ENCODE data around the gene POU2F1.
A peak's percentile ranks its signal among the peaks of the same experiment; 100 is the strongest.

Gene POU2F1

DNA sequence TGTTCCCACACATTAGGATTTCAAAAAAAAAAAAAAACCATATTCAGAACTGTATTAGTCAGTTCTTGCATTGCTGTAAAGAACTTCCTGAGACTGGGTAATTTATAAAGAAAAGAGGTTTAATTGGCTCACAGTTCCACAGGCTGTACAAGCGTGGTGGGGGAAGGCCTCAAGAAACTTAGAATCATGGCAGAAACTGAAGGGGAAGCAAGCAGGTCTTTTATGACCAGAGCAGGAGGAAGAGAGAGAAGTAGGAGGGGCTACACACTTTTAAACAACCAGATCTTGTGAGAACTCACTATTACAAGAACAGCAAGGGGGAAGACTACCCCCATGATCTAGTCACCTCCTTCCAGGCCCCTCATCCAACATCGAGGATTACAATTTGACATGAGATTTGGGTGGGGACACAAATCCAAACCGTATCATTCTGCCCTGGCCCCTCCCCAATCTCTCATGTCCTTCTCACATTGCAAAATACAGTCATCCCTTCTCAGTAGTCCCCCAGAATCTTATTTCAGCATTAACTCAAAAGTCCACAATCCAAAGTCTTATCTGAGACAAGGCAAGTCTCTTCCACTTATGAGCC is 51.8 kb downstream of the POU2F1 start:
- DNase-seq: no peak

DNA sequence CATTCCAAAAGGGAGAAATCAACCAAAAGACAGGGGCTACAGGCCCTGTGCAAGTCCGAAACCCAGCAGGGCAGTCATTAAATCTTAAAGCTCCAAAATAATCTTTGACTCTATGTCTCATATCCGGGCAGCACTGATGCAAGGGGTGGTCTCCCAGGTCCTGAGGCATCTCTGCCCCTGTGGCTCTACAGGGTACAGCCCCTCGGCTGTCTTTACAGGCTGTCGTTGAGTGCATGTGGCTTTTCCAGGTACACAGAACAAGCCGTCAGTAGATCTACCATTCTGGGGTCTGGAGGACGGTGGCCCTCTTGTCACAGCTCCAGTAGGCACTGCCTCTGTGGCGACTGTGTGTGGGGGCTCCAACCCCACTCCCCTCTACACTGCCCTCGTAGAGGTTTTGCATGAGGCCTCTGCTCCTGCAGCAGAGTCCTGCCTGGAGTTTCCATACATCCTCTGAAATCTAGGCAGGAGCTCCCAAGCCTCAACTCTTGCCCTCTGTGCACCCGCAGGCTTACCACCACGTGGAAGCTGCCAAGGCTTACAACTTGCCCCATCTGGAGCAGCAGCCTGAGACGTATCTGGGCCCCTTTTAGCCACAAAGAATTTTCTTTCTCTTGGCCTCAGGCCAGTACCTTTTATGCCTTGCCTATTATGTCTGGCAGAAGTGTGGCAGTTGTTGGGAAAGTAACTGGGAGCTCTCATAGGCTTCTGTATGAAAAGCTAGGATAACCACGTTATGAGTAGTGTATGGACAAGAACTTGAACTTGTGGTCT is 52.5 kb downstream of the POU2F1 start:
- DNase-seq: peak; percentile 46

DNA sequence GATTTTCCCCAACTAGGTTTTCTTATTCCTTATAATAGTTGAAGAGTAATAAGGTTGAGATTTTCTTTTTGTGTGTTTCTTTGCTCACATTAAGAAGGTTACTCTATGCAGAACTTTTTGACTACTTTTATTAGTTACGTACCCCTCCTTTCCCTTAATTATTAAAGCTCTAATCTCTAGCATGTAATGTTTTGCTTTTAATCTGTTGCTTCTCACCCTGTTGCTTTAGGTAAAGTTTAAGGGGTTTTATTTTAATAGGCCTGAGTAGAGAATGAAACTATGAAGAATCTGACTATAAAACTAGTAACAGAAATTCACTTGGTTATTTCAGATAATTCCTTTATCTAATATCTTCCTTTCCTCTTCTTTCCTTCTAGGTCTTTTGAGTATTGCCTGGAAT is 53.4 kb downstream of the POU2F1 start:
- no peak for DNase-seq

DNA sequence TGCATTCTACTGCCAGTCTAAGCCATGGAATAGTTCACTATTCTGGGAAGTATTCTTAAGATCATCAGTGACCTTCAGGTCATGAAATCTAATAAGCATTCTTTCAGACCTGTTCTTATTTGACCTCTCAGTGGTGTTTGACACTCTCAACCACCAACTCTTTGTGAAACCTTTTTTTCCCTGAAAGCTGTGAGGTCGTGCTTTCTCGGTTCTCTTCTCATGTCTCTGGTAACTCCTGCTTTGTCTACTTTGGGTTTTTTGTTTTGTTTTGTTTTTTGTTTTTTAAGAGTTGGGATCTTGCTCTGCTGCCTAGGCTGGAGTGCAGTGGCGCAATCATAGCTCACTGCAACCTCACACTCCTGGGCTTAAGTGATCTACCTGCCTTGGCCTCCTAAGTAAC is 56.3 kb downstream of the POU2F1 start:
- DNase-seq: no peak

DNA sequence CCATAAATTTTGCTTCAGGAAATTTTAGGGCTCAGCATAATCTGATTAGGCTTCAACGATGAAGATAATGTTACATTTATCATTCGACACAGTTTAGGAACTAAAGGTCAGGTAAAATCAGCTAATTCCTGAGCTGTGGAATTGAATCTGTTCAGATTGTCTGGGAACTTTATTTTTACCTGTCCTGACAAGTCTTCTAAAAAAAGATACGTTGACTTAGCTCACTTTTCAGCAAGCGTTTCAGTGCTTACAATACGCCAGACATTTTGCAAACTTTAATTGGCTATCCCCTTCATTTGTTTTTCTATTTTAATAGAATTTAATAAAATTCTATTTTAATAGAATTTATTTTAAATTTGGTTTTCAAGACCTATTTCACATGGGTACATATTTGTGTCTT is 57.8 kb downstream of the POU2F1 start:
- DNase-seq: no peak

DNA sequence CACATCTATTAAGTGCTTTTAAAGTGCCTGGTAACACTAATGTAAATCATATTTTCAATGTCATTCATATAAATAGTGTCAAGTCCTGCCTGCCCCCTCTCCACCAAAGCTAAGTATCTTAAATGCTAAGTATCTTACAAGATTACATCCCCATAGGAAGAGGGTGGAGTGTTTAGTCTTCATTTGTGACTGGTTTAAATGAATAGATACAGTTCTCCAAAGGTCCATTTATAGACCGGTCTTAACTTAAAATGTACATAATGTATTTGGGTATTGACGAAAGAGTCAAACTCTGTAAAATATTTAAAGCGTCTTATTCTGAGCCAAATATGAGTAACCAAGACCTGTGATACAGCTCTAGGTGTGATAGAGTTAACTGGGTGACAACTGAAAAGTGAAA is 60.2 kb downstream of the POU2F1 start:
- DNase-seq: no peak

DNA sequence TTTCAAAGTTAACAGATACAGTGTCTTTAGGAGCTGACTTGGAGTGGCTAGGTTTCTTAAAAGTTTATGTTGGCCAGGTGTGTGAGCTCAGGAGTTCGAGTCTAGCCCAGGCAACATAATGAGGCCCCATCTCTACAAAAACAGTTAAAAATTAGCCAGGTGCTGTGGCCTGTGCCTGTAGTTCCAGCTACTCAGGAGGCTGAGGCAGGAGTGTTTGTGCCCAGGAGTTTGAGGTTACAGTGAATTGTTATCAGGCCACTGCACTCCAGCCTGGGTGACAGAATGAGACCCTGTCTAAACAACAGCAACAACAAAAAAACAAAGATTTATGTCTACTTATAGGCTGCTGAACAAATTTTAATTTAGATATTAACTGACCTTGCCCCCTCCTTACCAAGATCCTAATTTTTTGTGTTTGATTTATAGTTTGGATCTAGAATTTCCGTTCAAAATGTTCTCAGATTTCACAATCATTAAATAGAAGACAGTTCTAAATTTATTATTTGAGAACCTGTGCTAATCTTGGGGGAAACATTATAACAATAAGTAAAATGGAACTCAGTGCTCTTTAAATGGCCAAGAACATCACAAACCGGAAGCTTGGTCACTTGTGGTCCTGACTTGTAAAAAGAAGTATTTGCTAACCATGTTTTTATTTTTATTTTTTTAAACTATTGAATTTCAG is 67.8 kb downstream of the POU2F1 start:
- no peak for DNase-seq

DNA sequence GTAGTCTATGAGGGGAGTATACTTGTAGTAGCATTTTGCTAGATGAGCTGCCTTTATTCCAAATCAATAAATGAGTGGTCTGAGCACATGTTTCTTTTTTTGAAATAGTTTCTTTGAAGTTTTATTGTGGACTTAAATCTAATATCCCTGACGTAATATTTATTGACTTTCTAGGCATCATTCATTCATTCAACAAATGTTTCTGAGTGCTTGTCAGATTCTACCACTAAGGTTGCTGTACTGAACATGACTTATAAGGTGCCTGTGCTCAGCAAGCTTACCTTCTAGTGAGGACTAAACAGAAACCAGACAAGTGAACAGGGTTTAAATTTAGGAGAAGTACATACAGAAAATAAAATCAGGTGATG is 68.4 kb downstream of the POU2F1 start:
- DNase-seq: no peak

DNA sequence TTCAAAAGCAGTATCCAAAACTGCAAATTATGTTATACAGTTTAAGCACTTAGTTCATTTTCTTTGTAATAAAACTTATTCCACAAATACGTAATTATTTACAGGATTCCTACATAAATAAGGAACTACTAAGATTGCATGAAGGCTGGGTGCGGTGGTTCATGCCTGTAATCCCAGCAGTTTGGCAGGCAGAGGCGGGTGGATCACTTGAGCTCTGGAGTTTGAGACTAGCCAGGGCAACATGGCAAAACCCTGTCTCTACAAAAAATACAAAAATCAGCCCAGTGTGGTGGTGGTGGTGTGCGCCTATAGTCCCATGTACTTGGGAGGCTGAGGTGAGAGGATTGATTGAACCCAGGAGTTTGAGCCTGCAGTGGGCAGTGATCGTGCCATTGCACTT is 69.3 kb downstream of the POU2F1 start:
- no peak for DNase-seq

DNA sequence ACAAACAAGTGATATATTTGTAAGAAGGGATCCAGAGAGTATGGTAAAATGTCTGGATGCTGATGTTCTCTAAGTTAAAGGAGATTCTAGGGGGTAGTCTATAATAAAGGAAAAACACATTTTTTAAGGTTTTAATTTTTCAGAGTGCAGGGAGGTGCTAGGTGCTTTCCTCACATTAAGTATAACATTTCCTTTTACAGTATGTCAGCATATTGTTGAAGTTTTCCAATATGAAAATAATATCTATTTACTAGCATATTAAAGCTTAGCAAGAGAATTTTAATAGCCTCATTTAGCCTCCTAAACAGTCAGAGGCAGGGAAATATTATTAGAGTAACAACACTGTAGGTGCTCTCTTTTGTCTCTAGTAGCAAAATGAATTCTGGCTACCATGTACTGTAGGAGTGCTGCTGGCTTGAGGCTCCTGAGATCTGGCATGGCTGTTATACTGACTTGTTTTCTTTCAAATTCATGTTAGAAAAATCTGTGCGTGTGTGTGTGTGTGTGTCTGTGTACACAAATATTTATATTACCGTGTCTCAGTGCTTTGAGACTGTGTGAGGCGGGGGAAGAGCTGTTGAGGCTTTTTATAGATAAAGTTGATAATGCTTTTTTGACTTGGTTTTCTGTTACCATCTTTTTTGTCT is 71.0 kb downstream of the POU2F1 start:
- no peak for DNase-seq

DNA sequence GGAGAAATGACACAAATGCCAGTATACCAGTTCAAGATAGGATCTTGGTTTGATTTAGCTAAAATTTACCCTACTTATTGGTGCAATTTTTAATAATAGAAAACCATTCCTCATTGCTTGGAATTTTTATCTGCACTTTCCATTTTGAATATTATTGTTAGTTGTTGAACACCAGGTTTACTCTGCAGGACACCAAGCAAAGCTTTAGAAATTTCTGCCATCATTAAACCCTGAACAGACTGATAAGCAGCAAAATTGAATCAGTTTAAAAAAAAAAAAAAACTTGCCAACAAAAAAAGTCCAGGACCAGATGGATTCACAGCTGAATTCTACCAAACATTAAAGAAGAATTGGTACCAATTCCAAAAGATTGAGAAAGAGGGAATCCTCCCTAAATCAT is 71.5 kb downstream of the POU2F1 start:
- no peak for DNase-seq

DNA sequence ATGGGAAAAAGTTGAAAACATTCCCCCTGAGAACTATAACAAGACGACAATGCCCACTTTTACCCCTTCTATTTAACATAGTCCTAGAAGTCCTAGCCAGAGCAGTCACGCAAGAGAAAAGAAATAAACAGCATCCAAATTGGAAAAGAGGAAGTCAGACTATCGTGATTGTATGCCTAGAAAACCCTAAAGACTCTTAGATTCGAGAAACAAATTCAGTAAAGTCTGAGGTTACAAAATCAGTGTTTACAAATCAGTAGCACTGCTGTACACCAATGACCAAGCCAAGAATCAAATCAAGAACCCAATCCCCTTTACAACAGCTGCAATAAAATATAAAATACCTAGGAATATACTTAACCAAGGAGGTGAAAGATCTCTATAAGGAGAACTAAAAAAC is 72.4 kb downstream of the POU2F1 start:
- no peak for DNase-seq

DNA sequence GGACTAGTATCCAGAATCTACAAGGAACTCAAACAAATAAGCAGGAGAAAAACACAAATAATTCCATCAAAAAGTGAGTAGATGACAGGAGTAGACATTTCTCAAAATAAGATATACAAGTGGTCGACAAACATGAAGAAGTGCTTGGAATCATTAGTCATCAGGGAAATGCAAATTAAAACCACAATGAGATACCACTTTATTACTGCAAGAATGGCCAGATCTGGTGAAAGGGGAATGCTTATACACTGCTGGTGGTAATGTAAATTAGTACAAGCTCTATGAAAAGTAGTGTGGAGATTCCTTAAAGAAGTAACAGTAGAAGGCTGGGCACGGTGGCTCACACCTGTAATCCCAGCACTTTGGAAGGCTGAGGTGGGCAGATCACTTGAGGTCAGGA is 73.8 kb downstream of the POU2F1 start:
- peak; percentile 39 for DNase-seq

DNA sequence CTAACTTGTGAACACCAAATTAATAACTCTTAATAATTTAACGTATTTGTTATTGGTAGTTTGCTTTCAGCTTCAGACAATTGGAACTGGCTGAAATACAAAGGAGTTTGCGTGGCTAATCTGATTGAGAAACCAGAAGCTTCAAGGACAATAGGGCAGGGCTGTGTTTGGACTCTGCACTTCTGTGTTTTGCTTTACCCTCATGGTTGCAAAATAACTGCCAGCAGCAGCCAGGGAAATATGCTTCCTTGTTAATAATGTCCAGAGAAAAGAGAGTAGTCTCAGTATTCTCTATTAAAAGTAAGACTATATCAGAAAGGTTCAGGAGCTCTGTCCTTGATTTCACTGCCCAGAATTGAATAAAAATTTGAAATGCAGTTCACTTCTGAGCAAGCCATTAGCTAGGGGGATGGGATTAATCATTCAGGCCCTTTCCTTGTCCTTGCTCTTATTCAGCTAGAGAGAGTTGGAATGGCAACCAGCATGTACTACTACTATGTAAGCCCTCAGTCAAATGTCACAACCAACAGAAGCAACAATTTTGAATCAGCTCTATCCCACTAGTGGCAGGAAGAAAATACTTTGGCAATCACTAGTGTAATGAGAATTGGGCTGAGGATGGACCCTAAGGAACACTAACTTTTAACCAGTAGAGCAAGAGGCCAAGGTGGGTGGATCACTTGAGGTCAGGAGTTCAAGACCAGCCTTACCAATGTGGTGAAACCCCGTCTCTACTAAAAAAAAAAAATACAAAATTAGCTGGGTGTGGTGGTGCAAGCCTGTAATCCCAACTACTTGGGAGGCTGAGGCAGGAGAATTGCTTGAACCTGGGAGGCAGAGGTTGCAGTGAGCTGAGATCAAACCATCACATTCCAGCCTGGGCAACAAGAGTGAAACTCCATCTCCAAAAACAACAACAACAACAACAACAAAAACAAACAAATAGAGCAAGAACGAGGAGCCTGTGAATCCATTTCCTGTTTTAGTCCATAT is 76.8 kb downstream of the POU2F1 start:
- DNase-seq: no peak

DNA sequence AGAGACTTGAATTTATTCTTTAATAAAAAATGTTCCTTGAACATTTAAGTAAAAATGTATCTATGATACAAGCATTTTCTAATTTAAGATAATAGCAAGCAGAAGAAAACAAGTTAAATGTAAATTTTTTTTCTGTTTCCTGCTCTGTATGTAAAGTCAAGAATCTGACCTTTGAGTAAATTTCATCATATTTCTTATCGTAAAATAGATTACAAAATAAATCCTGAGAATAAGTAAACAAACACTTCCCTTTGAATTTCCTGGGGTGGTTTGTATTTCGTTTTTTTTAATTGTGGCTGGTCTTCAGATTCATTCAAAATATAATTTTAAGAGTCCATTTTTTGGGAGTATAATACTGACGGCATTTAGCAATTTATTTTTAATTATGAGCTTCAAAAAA is 77.6 kb downstream of the POU2F1 start:
- no peak for DNase-seq

DNA sequence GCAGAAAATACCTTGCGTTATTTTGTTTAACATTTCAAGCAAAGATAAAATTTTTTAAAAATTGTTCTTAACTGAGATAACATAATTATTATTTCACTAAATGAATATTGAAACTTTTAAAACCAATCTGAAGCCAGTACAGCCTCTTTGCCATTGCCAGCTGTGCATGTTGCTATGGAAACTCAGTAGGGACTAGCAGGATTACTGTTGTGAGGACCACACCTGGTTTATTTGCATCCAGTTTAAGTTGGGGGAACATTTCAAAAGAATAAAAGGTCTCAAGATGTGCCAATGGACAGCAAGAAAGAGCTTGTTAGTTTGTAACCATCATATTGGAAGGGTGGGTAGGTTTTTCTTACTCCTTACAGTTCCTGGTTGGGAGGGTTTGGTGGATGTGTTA is 80.7 kb downstream of the POU2F1 start:
- no peak for DNase-seq

DNA sequence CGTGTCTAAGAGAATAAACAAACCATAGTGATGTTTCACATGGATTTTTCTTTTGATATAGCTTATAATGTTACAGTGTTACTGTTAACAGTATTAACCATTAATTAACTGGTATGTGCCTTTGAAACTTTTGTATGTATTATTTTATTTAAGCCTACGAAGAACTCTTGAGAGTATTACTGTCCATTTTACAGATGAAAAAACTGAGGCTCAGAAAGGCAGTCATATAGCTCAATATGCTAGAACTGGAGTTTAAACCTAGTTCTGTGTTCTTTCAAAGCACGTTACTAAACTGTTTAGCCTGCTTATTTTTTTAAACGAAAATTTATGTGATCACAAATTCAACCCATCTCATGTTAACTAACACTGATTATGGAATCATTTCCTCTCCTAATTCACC is 83.5 kb downstream of the POU2F1 start:
- no peak for DNase-seq

DNA sequence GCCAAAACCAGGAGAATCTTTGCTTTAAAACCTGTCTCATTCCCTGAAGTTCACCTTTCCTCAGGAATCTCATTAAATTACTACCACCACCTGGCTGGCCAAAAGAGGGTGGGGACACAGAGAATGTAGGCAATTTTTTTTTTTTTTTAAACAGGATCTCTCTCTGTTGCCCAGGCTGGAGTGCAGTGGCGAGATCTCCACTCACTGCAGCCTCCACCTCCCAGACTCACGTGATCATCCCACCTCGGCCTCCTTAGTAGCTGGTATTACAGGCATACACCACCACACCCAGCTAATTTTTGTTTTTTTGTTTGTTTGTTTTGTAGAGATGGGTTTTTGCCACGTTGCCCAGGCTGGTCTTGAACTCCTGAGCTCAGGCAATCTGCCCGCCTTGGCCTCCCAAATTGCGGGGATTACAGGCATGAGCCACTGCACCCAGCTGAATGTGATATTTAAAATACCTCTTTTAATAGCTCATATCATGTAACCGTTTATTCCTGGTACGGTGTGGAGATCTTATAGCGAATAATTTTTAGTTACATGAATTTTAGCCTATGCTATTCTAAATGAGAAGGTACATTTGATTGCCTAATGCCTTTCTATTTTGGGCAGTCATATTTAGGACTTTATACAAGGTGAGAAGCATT is 84.5 kb downstream of the POU2F1 start:
- DNase-seq: no peak

DNA sequence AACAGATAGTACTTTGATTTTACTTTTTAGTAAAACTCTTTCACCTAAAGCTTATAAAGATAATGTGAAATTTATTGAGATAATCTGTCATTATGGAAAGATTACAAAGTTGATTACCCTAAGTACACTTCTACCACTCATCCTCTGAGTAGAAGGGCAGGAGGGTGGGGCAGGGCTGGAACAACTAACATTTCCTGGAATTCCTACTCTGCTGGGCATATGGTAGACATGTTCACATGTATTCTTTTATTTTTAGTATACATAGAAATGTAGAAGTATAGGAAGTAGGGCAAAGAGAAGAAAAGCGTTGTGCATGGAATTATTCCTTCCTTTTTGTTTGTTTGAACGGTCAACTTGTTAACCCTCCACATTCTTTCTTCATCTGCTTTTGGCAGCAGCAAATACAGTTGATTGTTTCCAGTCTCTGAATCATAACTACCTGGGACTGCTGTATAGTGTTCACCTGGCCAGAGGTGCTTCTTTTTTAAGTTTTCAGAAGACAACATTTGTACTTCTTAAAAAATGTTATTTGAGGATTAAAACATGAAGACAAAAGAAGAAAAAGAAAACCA is 85.1 kb downstream of the POU2F1 start:
- DNase-seq: no peak

DNA sequence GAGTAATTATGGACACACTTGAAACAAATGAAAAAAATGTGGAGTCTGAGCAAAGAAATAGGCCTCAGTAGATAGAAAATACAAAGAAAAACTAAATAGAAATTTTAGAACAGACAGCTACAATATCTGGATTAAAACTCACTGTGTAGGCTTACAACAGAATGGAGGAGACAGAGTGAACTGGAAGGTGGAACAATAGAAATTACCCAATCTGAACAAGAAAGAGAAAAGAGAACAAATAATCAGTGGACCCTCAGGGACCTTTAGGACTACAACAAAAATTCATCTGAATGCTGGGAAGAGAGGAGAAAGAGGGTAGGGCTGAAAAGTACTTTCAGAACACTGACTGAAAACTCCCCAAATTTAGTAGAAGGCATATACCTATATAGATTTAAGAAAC is 90.0 kb downstream of the POU2F1 start:
- DNase-seq: no peak

DNA sequence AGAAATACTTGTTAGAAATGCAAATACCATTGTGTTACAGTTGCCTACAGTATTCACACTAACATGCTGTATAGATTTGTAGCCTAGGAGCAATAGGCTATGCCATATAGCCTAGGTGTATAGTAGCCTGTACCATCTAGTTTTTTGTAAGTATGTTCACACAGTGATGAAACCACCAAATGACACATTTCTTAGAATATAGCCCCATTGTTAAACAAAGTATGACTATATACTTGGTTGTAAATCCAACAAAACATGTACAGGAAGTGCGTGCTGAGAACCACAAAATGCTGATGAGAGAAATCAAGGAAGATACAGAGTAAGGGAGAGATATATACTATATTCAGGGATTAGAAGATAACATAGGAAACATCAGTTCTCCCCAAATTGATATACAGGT is 92.2 kb downstream of the POU2F1 start:
- DNase-seq: no peak

DNA sequence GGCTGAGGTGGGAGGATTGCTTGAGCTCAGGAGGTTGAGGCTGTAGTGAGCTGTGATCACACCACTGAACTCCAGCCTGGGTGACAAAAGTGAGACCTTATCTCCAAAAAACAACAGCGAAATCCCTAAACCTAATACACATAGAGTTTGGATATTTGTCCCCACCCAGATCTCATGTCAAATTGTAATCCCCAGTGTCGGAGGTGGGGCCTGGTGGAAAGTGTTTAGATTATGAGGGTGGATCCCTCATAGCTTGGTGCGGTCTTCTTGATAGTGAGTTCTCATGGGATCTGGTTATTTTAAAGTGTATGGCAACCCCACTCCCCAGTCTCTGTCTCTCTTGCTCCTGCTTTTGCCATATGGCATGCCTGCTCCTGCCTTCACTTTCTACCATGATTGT is 94.0 kb downstream of the POU2F1 start:
- no peak for DNase-seq
